HG02870 (cell line): ENCODE results near the gene TMEM248.
"Not testable (repeated sequence)": the region's sequence is repeated elsewhere in the genome, so short reads cannot be mapped to it uniquely, and the experiment has no call there.

Source experiments
- ATAC-seq: cut with Tn5 transposase; IDR thresholded peaks from one replicate; pipeline ENCODE4 v1.9.1; 2021; ENCODE audit warnings: mild to moderate bottlenecking, moderate library complexity; ENCODE audit not compliant: unreplicated experiment

TMEM248 gene

DNA sequence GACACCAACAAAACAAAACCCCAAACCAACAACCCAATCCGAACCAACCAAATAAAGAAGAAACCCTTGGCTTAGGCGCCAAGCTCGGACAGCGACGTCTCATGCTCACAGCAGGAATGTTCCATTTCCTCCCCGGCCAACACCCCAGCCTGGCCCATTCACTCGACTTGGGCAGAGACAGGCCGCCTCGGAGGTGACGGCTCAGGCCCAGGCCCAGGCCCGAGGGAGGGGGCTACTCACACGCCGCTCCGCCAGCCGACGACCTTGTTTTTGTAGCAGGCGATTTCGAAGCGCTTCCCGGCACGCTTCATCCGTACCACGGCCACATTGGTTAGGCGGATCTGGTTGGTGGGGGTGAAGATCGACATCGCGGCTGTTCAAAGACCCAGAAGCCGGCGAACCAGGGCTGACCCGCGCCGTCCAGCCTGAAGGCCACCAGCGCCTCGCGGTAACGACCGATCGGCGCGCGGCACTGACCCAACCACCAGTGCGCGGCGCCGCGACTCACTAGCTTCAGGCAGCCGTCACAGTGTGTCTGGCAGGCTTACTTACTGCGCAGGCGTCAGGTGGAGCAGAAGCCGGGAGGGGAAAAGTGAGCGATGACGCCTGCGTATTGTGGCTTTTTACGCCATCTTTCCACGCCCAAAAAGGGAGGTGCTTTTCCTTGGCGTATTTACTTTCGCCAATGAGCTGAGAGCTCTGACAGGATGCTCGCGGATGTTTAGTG lies 74.2 kb downstream of the TMEM248 start, which contains the start of gene SBDS:
TSS of gene SBDS (minus strand) at position 537 of the 727 bp plus-strand sequence. CDS start at position 368, 169 bp downstream.
- ATAC-seq = peak; percentile 53

DNA sequence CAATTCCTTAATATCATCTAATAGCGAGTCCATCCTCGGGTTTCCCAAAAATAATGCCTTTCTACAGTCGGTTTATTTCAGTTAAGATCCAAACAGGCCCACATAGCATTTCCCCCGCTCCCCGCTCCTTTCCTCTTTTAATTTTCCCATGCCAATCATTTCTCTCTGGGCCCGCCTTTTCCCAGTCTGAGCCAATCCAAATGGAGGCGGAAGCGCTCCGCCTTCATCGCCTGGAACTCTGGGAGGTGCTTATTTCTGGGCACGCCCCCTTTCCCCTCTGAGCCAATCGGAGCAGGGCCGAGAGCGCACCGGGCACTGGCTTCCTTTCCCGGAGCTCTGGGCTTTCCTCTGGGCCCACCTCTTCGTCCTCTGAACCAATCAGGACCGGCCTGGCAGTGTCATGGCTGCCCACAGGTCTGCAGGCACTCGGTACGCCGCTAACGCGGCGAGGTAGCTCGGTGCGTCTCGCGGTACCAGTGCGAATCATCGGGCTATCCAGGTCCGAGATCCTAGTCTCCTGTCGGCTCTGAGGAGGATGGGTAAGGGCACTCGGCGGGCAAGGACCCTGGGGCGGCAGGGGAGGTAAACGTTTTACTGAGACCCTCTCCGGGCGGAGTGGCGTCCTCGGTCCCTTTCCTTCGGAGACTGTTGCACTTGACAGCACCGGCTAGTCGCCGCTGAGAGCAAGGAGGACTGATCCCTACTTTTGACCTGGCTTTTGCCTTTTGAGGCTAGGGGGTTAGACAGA lies 75.6 kb downstream of the TMEM248 start, which contains the start of gene TYW1:
TSS of gene TYW1 (plus strand) at position 390 of the 748 bp plus-strand sequence. CDS start at position 536, 146 bp downstream.
- peak; percentile 92 for ATAC-seq

DNA sequence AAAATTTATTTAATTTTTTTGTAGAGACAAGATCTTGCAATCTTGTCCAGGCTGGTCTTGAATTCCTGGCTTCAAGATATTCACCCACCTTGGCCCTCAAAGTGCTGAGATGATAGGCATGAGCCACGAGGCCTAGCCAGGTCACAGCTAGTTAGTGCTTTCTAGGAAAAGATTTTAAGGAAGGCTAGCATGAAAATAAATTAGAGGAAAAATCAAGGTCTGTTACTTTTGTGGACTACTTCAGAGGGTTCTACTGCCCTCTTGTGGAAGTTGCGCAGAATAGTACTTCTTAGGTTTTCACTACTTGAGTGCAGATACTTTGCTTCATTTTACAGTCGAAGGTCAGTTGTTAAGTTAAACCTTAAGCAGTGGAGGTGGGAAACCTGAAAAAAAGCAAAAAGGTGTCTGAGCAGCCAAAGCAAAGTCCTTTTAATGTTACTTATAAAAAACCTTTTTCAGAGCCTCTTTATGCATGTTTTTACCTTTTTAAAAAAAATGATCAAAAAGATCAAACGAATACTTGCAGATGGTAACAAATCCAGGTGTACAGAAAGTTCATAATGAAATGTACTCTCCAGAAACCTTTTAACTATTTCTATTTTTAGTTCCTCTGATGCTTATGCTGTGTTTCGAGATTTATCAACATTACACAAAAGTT lies 79.7 kb downstream of the TMEM248 start:
- not testable (repeated sequence) for ATAC-seq

DNA sequence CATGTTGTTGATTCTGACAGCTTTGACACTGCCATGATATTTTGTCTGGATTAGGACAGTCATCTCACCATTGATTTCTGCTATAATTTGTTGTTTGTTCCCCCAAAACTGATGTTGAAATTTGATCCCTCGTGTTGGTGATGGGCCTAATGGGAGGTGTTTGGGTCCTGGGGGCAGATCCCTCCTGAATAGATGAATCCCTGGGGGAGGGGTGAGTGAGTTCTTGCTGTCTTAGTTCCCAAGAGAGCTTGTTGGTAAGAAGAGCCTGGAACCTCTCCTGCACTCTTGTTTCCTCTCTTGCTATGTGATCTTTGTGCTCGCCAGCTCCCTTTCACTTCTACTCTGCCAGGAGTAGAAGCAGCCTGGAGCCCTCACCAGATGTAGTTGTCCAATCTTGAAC lies 83.1 kb downstream of the TMEM248 start:
- ATAC-seq = not testable (repeated sequence)

DNA sequence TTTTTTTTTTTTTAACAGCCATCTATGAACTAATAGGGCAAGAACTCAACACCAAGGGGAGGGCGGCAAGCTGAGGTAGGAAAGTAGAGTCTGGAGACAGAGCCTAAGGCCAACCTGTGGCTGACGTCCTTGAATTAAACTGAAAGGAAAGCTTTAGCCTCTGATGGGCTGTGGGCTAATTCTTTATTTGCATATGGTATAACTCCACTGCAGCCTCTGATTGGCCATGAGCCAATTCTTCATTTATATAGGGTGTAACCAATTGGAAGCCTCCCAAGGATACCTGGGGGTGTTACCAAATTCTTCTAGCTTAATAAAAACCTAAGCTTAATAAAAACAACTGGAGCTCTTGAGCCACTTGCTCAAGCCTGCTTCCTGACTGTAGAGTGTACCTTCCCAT lies 85.9 kb downstream of the TMEM248 start:
- ATAC-seq = no peak
